CD4-positive, alpha-beta T cell (primary cell): ENCODE data around the gene IL17F. TPM values are rescaled to one million over a fixed set of nuclear protein-coding genes. Genes with fewer than 3 reads are reported as not detected.
A peak's percentile ranks its signal among the peaks of the same experiment; 100 is the strongest.

Experiments used
- ATAC-seq: fragments of 200-7000 bp; cut with Tn5 transposase; one replicate; pipeline ENCODE4 v1.10.0; 2022; ENCODE audit warnings: mild to moderate bottlenecking; ENCODE audit not compliant: poor library complexity
- CTCF ChIA-PET: fragments of 350-600 bp; sonication (Branson Sonifier 250); formaldehyde crosslinking; loops from one replicate; lab custom pipeline; 2021; ENCODE audit warnings: antibody characterized with exemption, inconsistent platforms; lab: Charles Lee
- POLR2A ChIA-PET: fragments of 350-600 bp; sonication (Branson Sonifier 250); formaldehyde crosslinking; loops from one replicate; lab custom pipeline; 2021; ENCODE audit warnings: antibody characterized with exemption, inconsistent platforms; lab: Charles Lee
- DNase-seq, 14 experiments: peaks; one replicate each; pipeline ENCODE4 v3.0.0-alpha.2; 2013 to 2020; ENCODE audit warnings: mixed read lengths in 2 of 14
- H3K27ac ChIP-seq, 2 donors: one replicate each; pipeline versions ENCODE4 v1.5.1 to v1.7.0; 2013; ENCODE audit warnings: low read length in 2 of 2, low read depth in 1 of 2, mild to moderate bottlenecking in 1 of 2
- H3K27me3 ChIP-seq, 2 experiments: 1 replicate in 1 of 2; 2 replicates in 1 of 2; pipeline versions ENCODE4 v1.6.1 to v1.7.0; 2013; ENCODE audit warnings: low read length in 2 of 2, control low read depth in 1 of 2, mild to moderate bottlenecking in 1 of 2, moderate library complexity in 1 of 2; ENCODE audit not compliant: insufficient read depth in 2 of 2, control insufficient read depth in 1 of 2
- H3K36me3 ChIP-seq: one replicate; pipeline ENCODE4 v1.6.1; 2013; ENCODE audit warnings: low read length, control low read depth; ENCODE audit not compliant: insufficient read depth
- H3K4me1 ChIP-seq: one replicate; pipeline ENCODE4 v1.6.1; 2013; ENCODE audit warnings: low read length, control low read depth; ENCODE audit not compliant: insufficient read depth
- H3K4me3 ChIP-seq: one replicate; pipeline ENCODE4 v1.5.1; 2013; ENCODE audit warnings: mild to moderate bottlenecking, low read length, moderate library complexity
- H3K9me3 ChIP-seq, 2 experiments: 1 replicate in 1 of 2; 2 replicates in 1 of 2; pipeline versions ENCODE4 v1.6.1 to v1.7.0; 2013; ENCODE audit warnings: low read length in 2 of 2, mild to moderate bottlenecking in 2 of 2, control low read depth in 1 of 2, moderate library complexity in 1 of 2; ENCODE audit not compliant: control insufficient read depth in 1 of 2, insufficient read depth in 1 of 2
- H3K27ac Mint-ChIP-seq: one replicate; pipeline ENCODE4 v1.8.0; 2020; ENCODE audit warnings: mixed read lengths
- H3K27me3 Mint-ChIP-seq: one replicate; pipeline ENCODE4 v1.8.0; 2021; ENCODE audit warnings: mixed read lengths
- H3K36me3 Mint-ChIP-seq: one replicate; pipeline ENCODE4 v1.8.0; 2021; ENCODE audit warnings: low read depth, mixed read lengths
- H3K4me1 Mint-ChIP-seq: one replicate; pipeline ENCODE4 v1.8.0; 2021; ENCODE audit warnings: low read depth, mixed read lengths
- H3K4me3 Mint-ChIP-seq: one replicate; pipeline ENCODE4 v1.8.0; 2020; ENCODE audit warnings: mild to moderate bottlenecking, mixed read lengths
- H3K9me3 Mint-ChIP-seq: one replicate; pipeline ENCODE4 v1.8.0; 2020; ENCODE audit warnings: mixed read lengths
- intact Hi-C, 2 experiments: fragments of 100-400 bp; cut with DNase I in 1 of 2; cut with micrococcal nuclease in 1 of 2; formaldehyde crosslinking; loops; one replicate each; pipeline versions ENCODE4 v1.15.1 to v1.9.0; 2023 to 2025; cut with DNase I, micrococcal nuclease
- total RNA-seq, 174 experiments: library from RNA in 2 of 174; stranded (reverse) in 2 of 174; gene quantifications; one replicate each; pipeline ENCODE4 v1.2.3 and lab custom pipeline; 2021 to 2026
- TF ChIP-seq, protein P1 (sequence below): fragments of 200-600 bp; IDR thresholded peaks from one replicate; pipeline ENCODE4 v1.8.0; 2022; ENCODE audit warnings: antibody characterized with exemption, mild to moderate bottlenecking

Gene IL17F
- total RNA-seq, 2 experiments from 2014 or later, result not detected

DNA sequence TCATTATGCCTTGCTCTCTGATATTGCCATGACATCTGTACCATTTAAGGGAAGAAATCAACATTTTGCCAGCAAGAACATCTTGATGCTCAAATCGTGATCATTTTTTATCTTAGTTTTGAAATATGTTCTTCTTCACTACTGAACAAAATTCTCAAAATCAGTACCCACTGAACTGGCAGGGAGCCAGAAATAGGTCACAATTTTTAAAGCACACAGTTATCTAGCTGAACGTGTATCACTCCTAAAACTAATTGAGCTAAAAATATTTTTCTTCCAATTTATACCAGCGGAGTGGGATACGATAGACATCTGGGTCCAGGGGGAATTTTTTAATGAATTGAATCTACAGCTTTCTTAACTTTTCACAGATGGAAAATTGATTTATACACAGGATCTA is 11.3 kb downstream of the IL17F start:
- no peaks in the 10 kb centered on the region for H3K9me3 ChIP-seq
- no peaks in the 10 kb centered on the region for H3K9me3 Mint-ChIP-seq
- CTCF ChIA-PET, result no interaction called here
- no peak for ATAC-seq
- no peak overlapping the region for H3K27ac Mint-ChIP-seq
- H3K36me3 ChIP-seq, result no peaks in the 10 kb centered on the region
- H3K27me3 ChIP-seq, result no peaks in the 10 kb centered on the region
- no peak overlapping the region for H3K27ac ChIP-seq
- TF ChIP-seq, protein P1, sequence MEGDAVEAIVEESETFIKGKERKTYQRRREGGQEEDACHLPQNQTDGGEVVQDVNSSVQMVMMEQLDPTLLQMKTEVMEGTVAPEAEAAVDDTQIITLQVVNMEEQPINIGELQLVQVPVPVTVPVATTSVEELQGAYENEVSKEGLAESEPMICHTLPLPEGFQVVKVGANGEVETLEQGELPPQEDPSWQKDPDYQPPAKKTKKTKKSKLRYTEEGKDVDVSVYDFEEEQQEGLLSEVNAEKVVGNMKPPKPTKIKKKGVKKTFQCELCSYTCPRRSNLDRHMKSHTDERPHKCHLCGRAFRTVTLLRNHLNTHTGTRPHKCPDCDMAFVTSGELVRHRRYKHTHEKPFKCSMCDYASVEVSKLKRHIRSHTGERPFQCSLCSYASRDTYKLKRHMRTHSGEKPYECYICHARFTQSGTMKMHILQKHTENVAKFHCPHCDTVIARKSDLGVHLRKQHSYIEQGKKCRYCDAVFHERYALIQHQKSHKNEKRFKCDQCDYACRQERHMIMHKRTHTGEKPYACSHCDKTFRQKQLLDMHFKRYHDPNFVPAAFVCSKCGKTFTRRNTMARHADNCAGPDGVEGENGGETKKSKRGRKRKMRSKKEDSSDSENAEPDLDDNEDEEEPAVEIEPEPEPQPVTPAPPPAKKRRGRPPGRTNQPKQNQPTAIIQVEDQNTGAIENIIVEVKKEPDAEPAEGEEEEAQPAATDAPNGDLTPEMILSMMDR, result no peak
- no peak for DNase-seq
- intact Hi-C loops, result no loop called here
- H3K4me3 ChIP-seq, result no peak overlapping the region
- no peaks in the 10 kb centered on the region for H3K36me3 Mint-ChIP-seq
- H3K4me3 Mint-ChIP-seq, result no peak overlapping the region
- H3K27me3 Mint-ChIP-seq, result peaks cover 3% of the 10 kb centered on the region
- no peaks in the 10 kb centered on the region for H3K4me1 Mint-ChIP-seq
- H3K4me1 ChIP-seq, result peaks cover 3% of the 10 kb centered on the region
- POLR2A ChIA-PET, result no interaction called here

DNA sequence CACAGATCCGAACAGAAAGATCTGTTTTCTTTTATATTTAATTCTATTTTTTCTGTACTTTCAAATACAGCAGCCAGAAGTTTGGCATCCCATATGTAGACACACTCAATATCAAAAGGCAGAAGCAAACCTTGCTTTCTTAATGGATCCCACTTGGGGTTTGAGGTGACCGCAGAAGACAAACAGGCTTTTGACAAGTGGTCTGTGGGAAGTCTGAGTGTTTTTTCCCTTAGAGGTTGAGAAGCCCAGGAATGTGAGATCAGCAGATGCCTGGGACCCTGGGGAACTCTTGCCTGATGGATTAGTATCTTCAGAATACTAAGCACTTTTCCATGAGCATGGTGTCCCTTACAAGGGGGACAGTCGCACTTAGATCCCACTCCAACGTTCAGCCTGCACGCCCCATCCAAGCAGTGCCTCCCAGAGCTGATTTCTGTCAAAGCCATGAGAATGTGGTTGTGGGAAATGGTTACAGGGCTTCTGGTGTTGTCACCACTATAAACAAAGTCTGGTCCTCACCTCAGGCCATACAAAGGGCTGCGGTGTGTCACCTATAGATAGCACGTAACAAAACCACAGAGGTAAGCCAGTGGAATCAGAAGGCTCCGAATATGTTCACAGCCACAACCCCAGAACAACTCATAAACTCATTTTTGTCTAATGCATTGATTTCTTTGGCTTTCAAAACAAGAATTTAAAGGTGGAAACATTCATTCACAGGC is 12.7 kb downstream of the IL17F start:
- no peaks in the 10 kb centered on the region for H3K27me3 ChIP-seq
- peak in 3 of 14 experiments; percentile 12 to 27 (median 23) for DNase-seq
- H3K36me3 ChIP-seq, result no peaks in the 10 kb centered on the region
- POLR2A ChIA-PET, result no interaction called here
- ATAC-seq, result no peak
- H3K4me1 ChIP-seq, result peaks cover 3% of the 10 kb centered on the region
- H3K9me3 Mint-ChIP-seq, result no peaks in the 10 kb centered on the region
- H3K4me1 Mint-ChIP-seq, result peaks cover 5% of the 10 kb centered on the region
- peaks cover 3% of the 10 kb centered on the region for H3K27me3 Mint-ChIP-seq
- no peak overlapping the region for H3K27ac Mint-ChIP-seq
- H3K4me3 Mint-ChIP-seq, result no peak overlapping the region
- TF ChIP-seq, protein P1, result no peak
- no peaks in the 10 kb centered on the region for H3K36me3 Mint-ChIP-seq
- no peak overlapping the region for H3K27ac ChIP-seq
- no peaks in the 10 kb centered on the region for H3K9me3 ChIP-seq
- H3K4me3 ChIP-seq, result no peak overlapping the region
- CTCF ChIA-PET, result interaction anchor here (1.9 kb wide), 1 partner anchor 8 kb away, joined by 5 read pairs; no protein-coding TSS in a partner anchor
- intact Hi-C loops, result no loop called here

GRCh38 chr6:52230685-52231084 is 13.6 kb downstream of the IL17F start:
- H3K27ac ChIP-seq, result no peak overlapping the region
- no peak for ATAC-seq
- DNase-seq, result no peak
- no peaks in the 10 kb centered on the region for H3K27me3 ChIP-seq
- no peak overlapping the region for H3K4me3 ChIP-seq
- POLR2A ChIA-PET, result no interaction called here
- peaks cover 3% of the 10 kb centered on the region for H3K4me1 ChIP-seq
- Mint-ChIP-seq H3K9me3 (no peaks in the 10 kb centered on the region), H3K27ac (no peak overlapping the region), H3K27me3 (peaks cover 3% of the 10 kb centered on the region), H3K4me3 (no peak overlapping the region), H3K4me1 (peaks cover 5% of the 10 kb centered on the region), H3K36me3 (no peaks in the 10 kb centered on the region)
- no peaks in the 10 kb centered on the region for H3K9me3 ChIP-seq
- intact Hi-C loops, result no loop called here
- H3K36me3 ChIP-seq, result no peaks in the 10 kb centered on the region
- TF ChIP-seq, protein P1, result no peak
- CTCF ChIA-PET, result interaction anchor here (1.9 kb wide), 1 partner anchor 9 kb away, joined by 5 read pairs; no protein-coding TSS in a partner anchor
